IMR-90 (cell line): ENCODE data around the gene CST2. TPM values are rescaled to one million over a fixed set of nuclear protein-coding genes. Genes with fewer than 3 reads are reported as not detected.
"Not testable (repeated sequence)": the region's sequence is repeated elsewhere in the genome, so short reads cannot be mapped to it uniquely, and the experiment has no call there.

Source experiments
- ATAC-seq: fragments of 200-7000 bp; cut with Tn5 transposase; 2 replicates; pipeline ENCODE4 v1.9.1; 2020; ENCODE audit warnings: low read depth, mild to moderate bottlenecking, moderate library complexity
- BruUV-seq: library from RNA; stranded (reverse); fragments of 400-500 nt; replicated peaks from 2 replicates; lab custom pipeline; 2021; lab: Mats Ljungman, UMichigan
- CTCF ChIA-PET: fragments of 300-600 bp; formaldehyde crosslinking; extraction: SDS; loops from one replicate; lab custom pipeline; 2021; ENCODE audit warnings: antibody characterized with exemption; lab: Yijun Ruan, JAX
- POLR2A ChIA-PET: fragments of 300-600 bp; sonication (Branson Sonifier 250); formaldehyde crosslinking; loops from one replicate; lab custom pipeline; 2022; ENCODE audit warnings: antibody characterized with exemption; ENCODE audit not compliant: unreplicated experiment; lab: Charles Lee
- DNase-seq: peaks from one replicate; pipeline ENCODE4 v3.0.0; 2013
- H2AFZ ChIP-seq: replicated peaks from 2 replicates; pipeline ENCODE3; 2013; ENCODE audit warnings: low read length, mild to moderate bottlenecking; ENCODE audit not compliant: poor library complexity
- H2AK5ac ChIP-seq: 2 replicates; pipeline ENCODE4 v1.6.1; 2013; ENCODE audit warnings: low read depth, low read length, inconsistent platforms
- H2AK9ac ChIP-seq: replicated peaks from 2 replicates; pipeline ENCODE3; 2013; ENCODE audit warnings: mild to moderate bottlenecking, low read depth, low read length, moderate library complexity; ENCODE audit not compliant: poor library complexity
- H2BK120ac ChIP-seq: 2 replicates; pipeline ENCODE4 v1.6.1; 2013; ENCODE audit warnings: low read depth, low read length, inconsistent platforms
- H2BK15ac ChIP-seq: 3 replicates; pipeline ENCODE4 v1.6.1; 2013; ENCODE audit warnings: low read depth, low read length, inconsistent platforms
- H2BK20ac ChIP-seq: 2 replicates; pipeline ENCODE4 v1.6.1; 2013; ENCODE audit warnings: low read depth, mild to moderate bottlenecking, inconsistent platforms, low read length, moderate library complexity
- H2BK5ac ChIP-seq: 2 replicates; pipeline ENCODE4 v1.6.1; 2013; ENCODE audit warnings: mild to moderate bottlenecking, low read depth, low read length, inconsistent platforms; ENCODE audit not compliant: poor library complexity, severe bottlenecking
- H3K14ac ChIP-seq: replicated peaks from 2 replicates; pipeline ENCODE4 v1.6.1; 2013; ENCODE audit warnings: low read depth, low read length, inconsistent platforms
- H3K18ac ChIP-seq: 2 replicates; pipeline ENCODE4 v1.6.1; 2013; ENCODE audit warnings: low read depth, low read length, control low read depth
- H3K23ac ChIP-seq: 2 replicates; pipeline ENCODE4 v1.6.1; 2013; ENCODE audit warnings: low read depth, low read length, inconsistent platforms
- H3K27ac ChIP-seq: 2 replicates; pipeline ENCODE4 v1.5.1; 2013; ENCODE audit warnings: mild to moderate bottlenecking, control low read depth, low read length; ENCODE audit not compliant: insufficient read depth
- H3K27me3 ChIP-seq: 2 replicates; pipeline ENCODE4 v1.6.1; 2013; ENCODE audit warnings: low read length; ENCODE audit not compliant: control insufficient read depth, insufficient read depth
- H3K36me3 ChIP-seq: 2 replicates; pipeline ENCODE4 v1.6.1; 2013; ENCODE audit warnings: low read length, mixed read lengths; ENCODE audit not compliant: control insufficient read depth, insufficient read depth
- H3K4ac ChIP-seq: 2 replicates; pipeline ENCODE4 v1.6.1; 2013; ENCODE audit warnings: low read depth, low read length, inconsistent platforms
- H3K4me1 ChIP-seq: 2 replicates; pipeline ENCODE4 v1.6.1; 2013; ENCODE audit warnings: low read length, mixed read lengths; ENCODE audit not compliant: control insufficient read depth, insufficient read depth
- H3K4me2 ChIP-seq: 2 replicates; pipeline ENCODE4 v1.6.1; 2013; ENCODE audit warnings: low read depth, mild to moderate bottlenecking, control low read depth, low read length, moderate library complexity
- H3K4me3 ChIP-seq: 2 replicates; pipeline ENCODE4 v1.5.1; 2013; ENCODE audit warnings: low read depth, mild to moderate bottlenecking, control low read depth, low read length, moderate library complexity; ENCODE audit not compliant: insufficient read depth
- H3K56ac ChIP-seq: 2 replicates; pipeline ENCODE4 v1.6.1; 2013; ENCODE audit warnings: low read length, inconsistent platforms; ENCODE audit not compliant: insufficient read depth; ENCODE audit errors: extremely low read depth
- H3K79me1 ChIP-seq, 2 experiments: 2 replicates each; pipeline ENCODE4 v1.6.1; 2013; ENCODE audit warnings: low read length in 2 of 2, inconsistent platforms in 1 of 2, low read depth in 1 of 2
- H3K9ac ChIP-seq: 2 replicates; pipeline ENCODE4 v1.6.1; 2013; ENCODE audit warnings: low read depth, low read length, control low read depth
- H3K9me1 ChIP-seq: 2 replicates; pipeline ENCODE4 v1.6.1; 2013; ENCODE audit warnings: low read length, inconsistent platforms; ENCODE audit not compliant: insufficient read depth
- H3K9me3 ChIP-seq: 2 replicates; pipeline ENCODE4 v1.6.1; 2013; ENCODE audit warnings: low read length; ENCODE audit not compliant: control insufficient read depth, insufficient read depth
- H4K20me1 ChIP-seq: 2 replicates; pipeline ENCODE4 v1.6.1; 2013; ENCODE audit warnings: low read length, inconsistent platforms; ENCODE audit not compliant: insufficient read depth
- H4K5ac ChIP-seq: 2 replicates; pipeline ENCODE4 v1.6.1; 2013; ENCODE audit warnings: mild to moderate bottlenecking, low read depth, low read length, control low read depth
- H4K8ac ChIP-seq, 2 experiments: 2 replicates each; pipeline ENCODE4 v1.6.1; 2013; ENCODE audit warnings: low read depth in 2 of 2, low read length in 2 of 2, control low read depth in 1 of 2, inconsistent platforms in 1 of 2
- H4K91ac ChIP-seq: 2 replicates; pipeline ENCODE4 v1.6.1; 2013; ENCODE audit warnings: low read depth, low read length, inconsistent platforms; ENCODE audit not compliant: insufficient read depth
- WGBS, 2 experiments: methylation state at CpG; one replicate each; pipeline versions ENCODE4 v1.1.5 to v1.1.7; 2013; ENCODE audit warnings: missing lambda C conversion rate in 2 of 2; ENCODE audit not compliant: insufficient read length in 1 of 2; ENCODE audit errors: extremely low coverage in 2 of 2; 5-methylcytosine and 5-hydroxymethylcytosine counted together
- dilution Hi-C: fragments of 300-500 bp; cut with HindIII; formaldehyde crosslinking; loops from one replicate; pipeline ENCODE4 v1.14.3; 2018; ENCODE audit warnings: low sequenced_read_pairs; ENCODE audit not compliant: unreplicated experiment
- in situ Hi-C: fragments of 300-500 bp; cut with MboI; formaldehyde crosslinking; loops from 3 replicates; pipeline ENCODE4 v1.14.3; 2019; ENCODE audit warnings: low sequenced_read_pairs, inconsistent platforms, mixed read lengths
- intact Hi-C: fragments of 100-400 bp; cut with micrococcal nuclease; formaldehyde crosslinking; loops from 2 replicates; pipeline ENCODE4 v1.10.0; 2022
- polyA plus RNA-seq, 3 experiments: library from polyadenylated mRNA; depleted of rRNA; stranded (reverse); fragments of >200 nt; gene quantifications; 2 replicates each; pipeline ENCODE4 v1.2.3, GENCODE V29; 2012; ENCODE audit warnings: low replicate concordance in 1 of 3
- total RNA-seq: library from RNA; depleted of rRNA; stranded (reverse); fragments of >200 nt; gene quantifications from 2 replicates; pipeline ENCODE4 v1.2.3, GENCODE V29; 2012

CST2 gene
- total and polyA plus RNA-seq, 2 of the 4 experiments (the other 2 are of a cell fraction), result not detected

DNA sequence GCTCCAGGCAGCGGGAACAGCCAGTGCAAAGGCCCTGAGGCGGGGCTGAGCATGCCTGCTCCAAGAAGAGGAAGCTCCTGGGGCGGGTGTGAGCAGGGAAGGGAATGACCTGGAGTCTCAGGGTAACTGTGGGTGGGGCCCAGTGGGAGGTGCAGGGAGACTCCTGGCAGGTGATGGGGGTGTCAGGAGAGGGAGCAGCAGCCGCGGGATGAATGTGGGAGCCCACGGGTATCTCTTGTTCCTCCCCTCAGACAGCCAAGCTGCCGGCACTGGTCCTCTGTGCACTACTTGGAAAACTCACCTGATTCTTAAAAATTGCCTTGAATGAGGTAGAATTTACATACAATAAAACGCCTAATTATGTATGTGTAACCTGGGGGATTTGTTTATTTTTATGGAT is 49.1 kb downstream of the CST2 start:
- H3K9ac ChIP-seq, intact Hi-C loops, CTCF ChIA-PET, in situ Hi-C loops, H3K18ac ChIP-seq, H4K8ac ChIP-seq, H2BK5ac ChIP-seq, H3K27me3 ChIP-seq, H4K20me1 ChIP-seq, H2AK5ac ChIP-seq, H3K4me1 ChIP-seq, H3K56ac ChIP-seq, DNase-seq, H3K14ac ChIP-seq, H4K91ac ChIP-seq, H2BK15ac ChIP-seq, H3K4me3 ChIP-seq, H2BK120ac ChIP-seq, H3K27ac ChIP-seq, H4K5ac ChIP-seq, H3K23ac ChIP-seq, H3K36me3 ChIP-seq, H3K4ac ChIP-seq, H2AFZ ChIP-seq, H3K9me1 ChIP-seq, H3K9me3 ChIP-seq, POLR2A ChIA-PET, H2BK20ac ChIP-seq, H3K4me2 ChIP-seq, H2AK9ac ChIP-seq, H3K79me1 ChIP-seq, BruUV-seq, dilution Hi-C loops, ATAC-seq: not testable (repeated sequence)
- WGBS, 2 experiments, result no CpG with 5 or more reads among the region's 8 CpGs
